GM18858 (cell line): ENCODE measurements around the gene TIE1.

Experiments
- ATAC-seq: cut with Tn5 transposase; IDR thresholded peaks from one replicate; pipeline ENCODE4 v1.9.1; 2021; ENCODE audit not compliant: unreplicated experiment

The TIE1 gene

GRCh38 chr1:43334453-43335205 lies 33.8 kb downstream of the TIE1 start:
- no peak for ATAC-seq

DNA sequence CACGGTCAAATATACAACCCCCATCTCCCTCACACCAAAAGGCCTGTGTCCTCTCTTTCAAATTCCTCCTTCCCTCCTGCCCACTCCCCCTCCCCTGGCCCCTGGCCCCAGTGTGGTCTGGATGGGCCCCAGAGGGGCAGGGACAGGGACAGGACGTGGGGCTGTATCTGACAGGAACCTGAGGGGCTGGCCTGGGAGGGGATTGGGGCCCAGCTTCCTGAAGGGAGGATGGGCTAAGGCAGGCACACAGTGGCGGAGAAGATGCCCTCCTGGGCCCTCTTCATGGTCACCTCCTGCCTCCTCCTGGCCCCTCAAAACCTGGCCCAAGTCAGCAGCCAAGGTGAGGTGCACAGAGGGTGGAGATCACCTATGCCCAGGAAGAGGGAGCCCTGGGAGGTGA lies 36.8 kb downstream of the TIE1 start, which contains the start of gene MPL:
MPL (plus strand) TSS at position 231 of the 400 bp plus-strand sequence; CDS start at position 262, 31 bp downstream.
- ATAC-seq: no peak

- no peak for ATAC-seq
Measured at GRCh38 chr1:43338001-43338400, 37.2 kb downstream of the TIE1 start.

DNA sequence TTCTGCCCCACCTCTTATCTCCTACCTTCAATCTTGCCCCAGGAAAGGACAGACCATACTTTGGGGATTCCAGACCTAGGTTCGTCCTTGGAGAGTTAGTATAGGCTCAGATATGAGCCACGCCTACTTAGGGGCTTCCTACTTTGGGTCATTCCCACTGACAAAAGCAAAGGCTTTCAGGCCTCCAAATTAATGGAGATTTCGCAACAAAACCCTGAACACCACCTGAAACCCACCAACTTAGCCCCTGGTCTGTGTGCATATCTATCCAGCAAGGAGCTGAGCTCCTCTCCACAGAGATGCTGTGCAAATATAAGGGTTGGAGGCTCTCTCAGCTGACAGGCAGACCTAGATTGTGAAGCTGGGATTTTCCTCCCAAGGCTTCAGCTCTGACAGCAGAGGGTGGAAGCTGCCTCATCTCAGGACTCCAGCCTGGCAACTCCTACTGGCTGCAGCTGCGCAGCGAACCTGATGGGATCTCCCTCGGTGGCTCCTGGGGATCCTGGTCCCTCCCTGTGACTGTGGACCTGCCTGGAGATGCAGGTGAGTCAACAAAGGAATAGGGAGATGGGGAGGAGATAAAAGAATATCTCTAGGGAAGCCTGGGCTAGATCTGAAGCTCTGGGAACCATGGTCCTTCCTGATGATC lies 38.9 kb downstream of the TIE1 start:
- no peak for ATAC-seq

- no peak for ATAC-seq
Measured at GRCh38 chr1:43340559-43340958, 39.8 kb downstream of the TIE1 start.

GRCh38 chr1:43344267-43344850 lies 43.6 kb downstream of the TIE1 start:
- ATAC-seq: no peak

- ATAC-seq: no peak
Measured at GRCh38 chr1:43345120-43345519, 44.3 kb downstream of the TIE1 start.

GRCh38 chr1:43346636-43347035 lies 45.9 kb downstream of the TIE1 start:
- ATAC-seq: no peak

DNA sequence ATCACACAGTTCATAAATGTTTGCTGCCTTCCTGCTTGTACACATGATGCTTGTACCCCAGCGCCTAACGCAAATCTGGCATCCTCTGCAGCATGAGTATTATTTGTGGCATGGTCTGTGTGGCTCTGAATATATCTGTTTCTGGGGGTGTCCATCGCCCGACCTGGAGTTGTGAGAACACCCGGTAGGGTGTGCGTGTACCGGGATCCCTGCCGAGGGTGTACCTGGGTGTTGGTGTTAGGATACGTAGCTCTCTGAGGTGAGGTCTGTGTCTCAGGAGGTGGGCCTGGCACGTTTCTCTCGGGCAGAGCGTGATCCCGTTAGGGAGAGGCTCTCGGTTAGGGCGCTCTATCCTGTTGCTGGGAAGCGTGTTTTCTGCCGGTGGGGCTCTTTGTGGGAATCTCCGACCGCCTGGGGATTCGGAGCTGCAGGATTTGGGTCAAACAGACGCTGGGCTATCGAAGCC lies 47.6 kb downstream of the TIE1 start:
- ATAC-seq: no peak

DNA sequence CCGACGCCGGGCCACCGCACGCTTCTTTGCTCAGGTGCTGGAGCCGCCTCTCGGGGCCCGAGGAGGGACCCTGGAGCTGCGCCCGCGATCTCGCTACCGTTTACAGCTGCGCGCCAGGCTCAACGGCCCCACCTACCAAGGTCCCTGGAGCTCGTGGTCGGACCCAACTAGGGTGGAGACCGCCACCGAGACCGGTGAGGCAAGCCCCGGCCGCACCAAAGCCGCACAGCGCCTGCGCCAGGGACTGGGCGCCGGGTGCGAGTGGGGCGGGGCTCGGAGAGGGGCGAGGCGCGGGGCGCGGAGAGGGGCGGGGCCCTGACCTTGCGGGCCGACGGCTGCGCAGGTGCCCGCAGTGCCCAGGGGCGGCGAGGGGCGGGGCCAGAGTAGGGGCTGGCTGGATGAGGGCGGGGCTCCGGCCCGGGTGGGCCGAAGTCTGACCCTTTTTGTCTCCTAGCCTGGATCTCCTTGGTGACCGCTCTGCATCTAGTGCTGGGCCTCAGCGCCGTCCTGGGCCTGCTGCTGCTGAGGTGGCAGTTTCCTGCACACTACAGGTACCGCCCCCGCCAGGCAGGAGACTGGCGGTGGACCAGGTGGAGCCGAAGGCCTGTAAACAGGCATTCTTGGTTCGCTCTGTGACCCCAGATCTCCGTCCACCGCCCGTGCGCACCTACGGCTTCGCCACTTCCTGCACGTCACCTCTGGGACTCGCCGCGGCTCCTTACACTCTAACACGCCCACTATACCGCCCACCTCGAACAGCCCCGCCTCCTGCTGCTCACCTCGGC lies 48.2 kb downstream of the TIE1 start:
- no peak for ATAC-seq

DNA sequence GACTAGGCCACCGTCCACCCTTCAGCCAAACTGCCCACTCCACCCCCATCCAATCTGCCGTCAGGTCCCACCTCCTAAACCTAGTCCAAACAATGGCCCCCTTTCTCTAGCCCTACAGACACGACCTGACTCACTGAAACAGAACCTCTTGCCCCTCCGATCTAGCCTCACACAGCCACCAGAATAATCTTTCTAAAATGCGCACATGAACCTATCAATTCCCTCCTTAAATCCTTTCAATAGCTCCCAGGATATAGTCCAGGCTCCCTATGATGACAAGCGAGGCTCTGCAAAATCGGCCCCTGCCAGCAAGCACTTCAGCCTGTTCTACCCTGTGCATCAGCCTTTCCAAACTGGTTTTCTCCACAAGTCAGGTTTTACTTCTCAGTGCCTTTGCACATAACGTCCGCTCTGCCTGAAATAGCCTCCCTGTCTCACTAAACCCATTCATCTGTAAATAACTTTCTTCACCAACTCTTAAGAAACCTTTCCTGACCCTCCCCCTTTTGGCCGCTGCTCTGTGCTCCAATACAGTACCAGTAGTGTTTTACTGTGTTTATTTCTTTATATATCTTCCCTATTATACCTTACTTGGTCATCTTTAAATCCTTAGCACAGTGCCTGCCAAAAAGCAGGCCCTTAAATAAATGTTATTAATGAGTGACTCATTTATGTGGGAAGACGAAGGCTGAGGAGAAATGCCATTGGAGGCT lies 49.0 kb downstream of the TIE1 start:
- no peak for ATAC-seq

- no peak for ATAC-seq
Measured at GRCh38 chr1:43350976-43351375, 50.2 kb downstream of the TIE1 start.

GRCh38 chr1:43351421-43352350 lies 50.9 kb downstream of the TIE1 start:
- no peak for ATAC-seq

- ATAC-seq: no peak
Measured at GRCh38 chr1:43352351-43352705, 51.5 kb downstream of the TIE1 start.

- ATAC-seq: no peak
Measured at GRCh38 chr1:43352881-43353280, 52.1 kb downstream of the TIE1 start.

- ATAC-seq: no peak
Measured at GRCh38 chr1:43354471-43354870, 53.7 kb downstream of the TIE1 start.

- ATAC-seq: no peak
Measured at GRCh38 chr1:43354936-43355335, 54.2 kb downstream of the TIE1 start.

GRCh38 chr1:43357251-43357650 lies 56.5 kb downstream of the TIE1 start:
- ATAC-seq: no peak

GRCh38 chr1:43358121-43358745 lies 57.5 kb downstream of the TIE1 start:
- no peak for ATAC-seq
